ENCODE results near the gene EXOSC2. TPM values are rescaled to one million over a fixed set of nuclear protein-coding genes. Genes with fewer than 3 reads are reported as not detected.

EXOSC2 gene
- total RNA-seq, 1 donor from 2014 or later: 23.0 TPM

GRCh38 chr9:130669965-130670364, 23.6 kb upstream of the EXOSC2 start:
- intact Hi-C loops (cut with DNase I): no loop called here
- ATAC-seq: no peak

GRCh38 chr9:130670644-130671043, 22.9 kb upstream of the EXOSC2 start:
- Histone ChIP-seq H3K4me1 (peaks cover 4% of the 10 kb centered on the region), H3K27me3 (peaks cover 29% of the 10 kb centered on the region), H3K36me3 (no peaks in the 10 kb centered on the region), H3K4me3 (no peak overlapping the region), H3K27ac (no peak overlapping the region), H3K9me3 (no peaks in the 10 kb centered on the region)
- no peak for TF ChIP-seq CTCF (IDR thresholded peaks at IDR 0.05)
- intact Hi-C loops (cut with DNase I): no loop called here
- DNase-seq (no peak), ATAC-seq (no peak)

More at GRCh38 chr9:130669965-130670364, 23.6 kb upstream of the EXOSC2 start:
- no peak for DNase-seq
- no peak for TF ChIP-seq CTCF (IDR thresholded peaks at IDR 0.05)
- no peaks in the 10 kb centered on the region for H3K36me3 ChIP-seq
- peaks cover 36% of the 10 kb centered on the region for H3K27me3 ChIP-seq
- H3K4me1 ChIP-seq: peaks cover 8% of the 10 kb centered on the region
- no peaks in the 10 kb centered on the region for H3K9me3 ChIP-seq
- H3K27ac ChIP-seq: no peak overlapping the region
- no peak overlapping the region for H3K4me3 ChIP-seq

- ATAC-seq (no peak), DNase-seq (no peak)
- Histone ChIP-seq H3K27ac (no peak overlapping the region), H3K27me3 (peaks cover 11% of the 10 kb centered on the region), H3K4me3 (no peak overlapping the region), H3K4me1 (no peaks in the 10 kb centered on the region), H3K9me3 (no peaks in the 10 kb centered on the region), H3K36me3 (no peaks in the 10 kb centered on the region)
- intact Hi-C loops (cut with DNase I): no loop called here
- no peak for TF ChIP-seq CTCF (IDR thresholded peaks at IDR 0.05)
Observed at GRCh38 chr9:130672466-130672865, 21.1 kb upstream of the EXOSC2 start.

- ATAC-seq: no peak
- no peak for TF ChIP-seq CTCF (IDR thresholded peaks at IDR 0.05)
- Histone ChIP-seq H3K27ac (no peak overlapping the region), H3K9me3 (no peaks in the 10 kb centered on the region), H3K4me1 (no peaks in the 10 kb centered on the region), H3K36me3 (no peaks in the 10 kb centered on the region), H3K4me3 (no peak overlapping the region), H3K27me3 (peaks cover 5% of the 10 kb centered on the region)
- intact Hi-C loops (cut with DNase I): no loop called here
- DNase-seq: no peak
Observed at GRCh38 chr9:130672933-130673615, 20.5 kb upstream of the EXOSC2 start.

- Histone ChIP-seq H3K36me3 (no peaks in the 10 kb centered on the region), H3K9me3 (no peaks in the 10 kb centered on the region), H3K4me1 (no peaks in the 10 kb centered on the region), H3K4me3 (no peak overlapping the region), H3K27me3 (no peaks in the 10 kb centered on the region), H3K27ac (no peak overlapping the region)
- intact Hi-C loops (cut with DNase I): no loop called here
- DNase-seq (no peak), ATAC-seq (no peak)
- TF ChIP-seq CTCF (IDR thresholded peaks at IDR 0.05): no peak
Observed at GRCh38 chr9:130675396-130675795, 18.2 kb upstream of the EXOSC2 start.

- intact Hi-C loops (cut with DNase I): no loop called here
- ATAC-seq (no peak), DNase-seq (no peak)
- Histone ChIP-seq H3K36me3 (no peaks in the 10 kb centered on the region), H3K27me3 (peaks cover 6% of the 10 kb centered on the region), H3K9me3 (no peaks in the 10 kb centered on the region), H3K4me3 (no peak overlapping the region), H3K4me1 (peaks cover 9% of the 10 kb centered on the region), H3K27ac (no peak overlapping the region)
- no peak for TF ChIP-seq CTCF (IDR thresholded peaks at IDR 0.05)
Observed at GRCh38 chr9:130677252-130677651, 16.3 kb upstream of the EXOSC2 start.
